Measurements from ENCODE around the gene ATL3. TPM values are rescaled to one million over a fixed set of nuclear protein-coding genes. Genes with fewer than 3 reads are reported as not detected.
A peak's percentile ranks its signal among the peaks of the same experiment; 100 is the strongest.

Gene ATL3
- total and polyA plus RNA-seq, 11 donors = 4.7 to 30.4 (median 13.3) TPM

DNA sequence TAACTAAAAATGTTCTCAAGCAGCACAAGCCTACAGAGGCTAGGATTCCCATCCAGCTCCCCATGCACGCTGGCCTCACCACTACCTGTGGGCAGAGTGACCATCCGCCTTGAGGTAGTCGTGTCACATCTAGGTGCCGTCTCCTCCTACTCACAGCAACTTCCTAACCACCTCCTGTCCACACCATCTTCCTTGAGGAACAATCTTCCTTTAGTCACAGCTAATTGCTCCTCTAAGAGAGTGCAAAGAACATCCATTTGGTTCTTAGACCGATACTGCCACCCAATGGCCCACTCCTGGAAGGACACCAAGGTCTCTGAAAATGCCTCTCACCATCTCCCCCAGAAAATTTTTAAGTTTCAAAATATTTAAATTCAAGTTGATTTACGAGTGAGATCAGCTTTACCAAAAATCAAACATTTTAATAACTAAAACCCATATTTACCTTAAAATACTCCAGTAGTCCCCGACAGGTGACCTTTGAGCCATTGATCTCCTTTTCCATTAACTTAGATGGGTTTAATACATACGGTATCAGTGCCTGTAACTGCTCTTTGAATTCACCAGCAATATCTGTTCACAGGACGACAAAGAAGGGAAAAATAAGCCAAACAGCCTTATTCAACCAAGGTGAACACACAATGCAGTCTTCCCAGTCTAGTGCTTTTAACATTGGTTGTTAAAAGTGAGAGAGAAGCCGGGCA, 35.3 kb downstream of the ATL3 start:
- TF ChIP-seq POLR2A (IDR thresholded peaks at IDR 0.05) = no peak
- TF ChIP-seq, protein P1, sequence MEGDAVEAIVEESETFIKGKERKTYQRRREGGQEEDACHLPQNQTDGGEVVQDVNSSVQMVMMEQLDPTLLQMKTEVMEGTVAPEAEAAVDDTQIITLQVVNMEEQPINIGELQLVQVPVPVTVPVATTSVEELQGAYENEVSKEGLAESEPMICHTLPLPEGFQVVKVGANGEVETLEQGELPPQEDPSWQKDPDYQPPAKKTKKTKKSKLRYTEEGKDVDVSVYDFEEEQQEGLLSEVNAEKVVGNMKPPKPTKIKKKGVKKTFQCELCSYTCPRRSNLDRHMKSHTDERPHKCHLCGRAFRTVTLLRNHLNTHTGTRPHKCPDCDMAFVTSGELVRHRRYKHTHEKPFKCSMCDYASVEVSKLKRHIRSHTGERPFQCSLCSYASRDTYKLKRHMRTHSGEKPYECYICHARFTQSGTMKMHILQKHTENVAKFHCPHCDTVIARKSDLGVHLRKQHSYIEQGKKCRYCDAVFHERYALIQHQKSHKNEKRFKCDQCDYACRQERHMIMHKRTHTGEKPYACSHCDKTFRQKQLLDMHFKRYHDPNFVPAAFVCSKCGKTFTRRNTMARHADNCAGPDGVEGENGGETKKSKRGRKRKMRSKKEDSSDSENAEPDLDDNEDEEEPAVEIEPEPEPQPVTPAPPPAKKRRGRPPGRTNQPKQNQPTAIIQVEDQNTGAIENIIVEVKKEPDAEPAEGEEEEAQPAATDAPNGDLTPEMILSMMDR (IDR thresholded peaks at IDR 0.05) = peak; percentile 69 to 92 (median 82)
- H3K4me3 ChIP-seq = no peak overlapping the region
- H3K27me3 ChIP-seq = no peaks in the 10 kb centered on the region
- H3K9me3 ChIP-seq = no peaks in the 10 kb centered on the region
- peak; percentile 68 to 79 (median 78) for ATAC-seq
- WGBS, 4 donors = 66 to 74% (median 71%) methylated on average over 10 of the region's 10 CpGs
- H3K4me1 ChIP-seq = peaks cover 0 to 22% (median 0%) of the 10 kb centered on the region in 12 donors
- peak in 3 of 5 donors; percentile 33 to 47 (median 45) for DNase-seq
- intact Hi-C loops (cut with DNase I) = loop anchor here in 9 of 10 donors (1.0 to 10.0 kb wide), 6 partner anchors 101 to 611 kb away; no protein-coding TSS in a partner anchor
- peaks cover 2 to 89% (median 76%) of the 10 kb centered on the region in 9 donors for H3K36me3 ChIP-seq
- no peak overlapping the region for H3K27ac ChIP-seq

DNA sequence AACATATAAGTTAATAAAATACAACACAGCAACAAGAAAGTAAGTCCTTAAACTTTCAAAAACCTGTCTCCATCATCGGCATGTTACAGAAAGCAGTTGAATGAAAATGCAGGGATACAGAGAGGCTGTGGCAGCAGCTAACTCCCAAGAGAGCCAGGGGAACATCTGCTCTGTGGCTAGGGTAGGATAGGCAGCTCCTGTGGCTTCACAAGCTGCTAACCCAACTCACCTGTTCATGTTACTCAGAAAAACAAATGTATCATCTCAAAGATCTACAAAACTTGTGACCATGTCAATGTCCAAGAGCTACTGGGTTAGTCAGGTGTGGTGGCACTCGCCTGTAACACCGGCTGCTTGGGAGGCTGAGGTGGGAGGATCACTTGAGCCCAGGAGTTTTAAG, 41.8 kb downstream of the ATL3 start:
- intact Hi-C loops (cut with DNase I) = no loop called here

DNA sequence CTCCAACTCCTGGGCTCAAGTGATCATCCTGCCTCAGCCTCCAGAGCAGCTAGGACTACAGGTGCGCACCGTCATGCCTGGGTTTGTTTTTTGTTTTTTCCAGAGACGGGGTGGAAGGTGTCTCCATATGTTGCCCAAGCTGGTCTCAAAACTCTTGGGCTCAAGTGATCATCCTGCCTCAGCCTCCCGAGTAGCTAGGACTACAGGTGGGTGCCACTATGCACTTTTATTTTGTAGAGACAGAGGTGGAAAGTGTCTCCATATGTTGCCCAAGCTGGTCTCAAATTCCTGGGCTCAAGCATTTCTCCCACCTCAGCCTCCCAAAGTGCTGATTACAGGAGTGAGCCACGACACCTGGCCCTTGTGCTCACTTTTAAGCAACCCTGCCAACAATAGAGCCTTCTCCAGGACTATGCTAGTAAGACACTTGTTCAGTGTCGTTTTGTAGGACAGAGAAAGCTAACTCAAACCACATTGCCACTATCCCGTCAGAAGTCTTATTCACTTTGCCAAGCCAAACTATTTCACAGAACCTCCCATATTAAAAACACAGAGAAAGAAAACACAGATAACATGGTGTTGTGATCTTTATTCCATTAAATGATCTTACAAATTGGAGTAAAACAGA, 47.5 kb downstream of the ATL3 start:
- WGBS, 4 donors = 61 to 74% (median 68%) methylated on average over 7 of the region's 7 CpGs
- Histone ChIP-seq H3K27ac (no peak overlapping the region), H3K4me3 (no peak overlapping the region), H3K36me3 (peaks cover 0 to 24% (median 16%) of the 10 kb centered on the region in 9 donors), H3K4me1 (peaks cover 0 to 27% (median 0%) of the 10 kb centered on the region in 12 donors), H3K27me3 (no peaks in the 10 kb centered on the region), H3K9me3 (no peaks in the 10 kb centered on the region)
- no peak for TF ChIP-seq POLR2A (IDR thresholded peaks at IDR 0.05)
- TF ChIP-seq, protein P1 (IDR thresholded peaks at IDR 0.05) = no peak
- intact Hi-C loops (cut with DNase I) = loop anchor here in 1 of 10 donors (5.0 kb wide), 1 partner anchor 146 kb away; no protein-coding TSS in a partner anchor
- DNase-seq (no peak), ATAC-seq (no peak)

More for the DNA sequence above, 41.8 kb downstream of the ATL3 start:
- peaks cover 4 to 76% (median 72%) of the 10 kb centered on the region in 9 donors for H3K36me3 ChIP-seq
- no peak for ATAC-seq
- no peak for TF ChIP-seq POLR2A (IDR thresholded peaks at IDR 0.05)
- TF ChIP-seq, protein P1 (IDR thresholded peaks at IDR 0.05) = no peak
- no peak overlapping the region for H3K4me3 ChIP-seq
- no peaks in the 10 kb centered on the region for H3K9me3 ChIP-seq
- no peak overlapping the region for H3K27ac ChIP-seq
- no peak for DNase-seq
- H3K27me3 ChIP-seq = no peaks in the 10 kb centered on the region
- WGBS, 4 donors = 95 to 99% (median 97%) methylated on average over 3 of the region's 3 CpGs
- peaks cover 0 to 22% (median 0%) of the 10 kb centered on the region in 12 donors for H3K4me1 ChIP-seq

DNA sequence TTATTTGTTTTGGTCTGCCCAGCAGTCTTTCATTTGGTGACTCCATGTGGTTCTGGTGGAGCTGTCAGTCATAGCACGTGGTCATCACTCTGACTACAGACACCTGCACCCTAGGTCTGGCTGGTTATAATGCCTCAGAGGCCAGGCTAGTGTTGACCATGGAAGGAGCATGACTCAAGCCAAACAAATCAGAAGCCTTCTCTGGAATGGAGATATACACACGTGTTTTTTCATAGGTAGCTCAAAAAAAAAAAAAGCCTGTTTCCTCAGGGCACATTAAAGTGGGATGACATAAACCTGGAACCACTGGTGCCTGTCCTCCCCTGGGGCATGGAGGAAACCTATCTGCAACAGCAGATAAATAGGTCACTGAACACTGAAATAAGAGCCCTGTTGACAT, 48.9 kb downstream of the ATL3 start:
- Histone ChIP-seq H3K4me1 (peaks cover 0 to 27% (median 0%) of the 10 kb centered on the region in 12 donors), H3K27me3 (no peaks in the 10 kb centered on the region), H3K27ac (no peak overlapping the region), H3K9me3 (no peaks in the 10 kb centered on the region), H3K36me3 (peaks cover 0 to 11% (median 3%) of the 10 kb centered on the region in 9 donors), H3K4me3 (no peak overlapping the region)
- WGBS, 4 donors = 34 to 52% (median 42%) methylated on average over 2 of the region's 2 CpGs
- DNase-seq = no peak
- intact Hi-C loops (cut with DNase I) = loop anchor here in 1 of 10 donors (5.0 kb wide), 1 partner anchor 145 kb away; no protein-coding TSS in a partner anchor
- ATAC-seq = no peak
- TF ChIP-seq POLR2A (IDR thresholded peaks at IDR 0.05) = no peak
- TF ChIP-seq, protein P1 (IDR thresholded peaks at IDR 0.05) = no peak

Data from heart left ventricle (tissue), 16 donors.